Fibroblast of skin of back (primary cell): ENCODE measurements around the gene ABCA4.

ENCODE experiments used
- DNase-seq: peaks from one replicate; pipeline ENCODE4 v3.0.0-alpha.2; 2013

ABCA4 gene

DNA sequence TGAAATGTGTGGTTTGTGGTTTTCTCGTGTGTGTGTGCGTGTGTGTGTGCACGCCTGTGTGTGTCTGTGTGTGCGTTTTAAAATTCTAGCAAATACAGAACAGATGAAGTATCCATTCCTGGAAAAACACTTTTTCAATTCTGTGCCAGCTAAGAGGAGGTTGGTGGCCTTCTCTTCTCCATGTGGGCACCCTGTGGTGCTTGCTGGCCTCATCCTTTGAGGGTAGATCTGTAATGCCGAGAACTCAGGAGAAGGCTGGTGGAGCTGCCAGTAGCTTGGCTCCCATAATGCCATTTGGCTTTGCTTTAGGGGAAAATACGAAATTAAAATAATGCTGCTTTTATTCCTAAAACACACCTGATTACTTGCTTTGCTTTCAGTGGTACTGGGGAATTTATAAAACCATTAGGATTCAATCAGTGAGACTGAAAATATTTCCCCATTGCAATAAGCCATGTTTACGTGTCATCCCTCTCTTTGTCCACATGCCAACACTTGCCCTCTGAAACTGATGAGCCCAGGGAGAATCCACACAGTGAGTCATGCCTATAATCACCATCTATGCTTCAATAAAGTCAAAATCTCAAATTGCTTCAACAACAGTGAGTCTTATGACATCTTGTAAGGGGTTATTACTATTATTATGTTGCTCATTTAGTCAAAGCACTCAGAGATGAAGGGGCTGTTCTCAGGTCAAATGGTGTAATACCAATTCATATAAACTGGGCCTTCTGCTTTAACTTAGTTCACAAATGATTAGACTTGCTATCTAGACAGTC is 39.2 kb downstream of the ABCA4 start:
- peak; percentile 84 for DNase-seq

DNA sequence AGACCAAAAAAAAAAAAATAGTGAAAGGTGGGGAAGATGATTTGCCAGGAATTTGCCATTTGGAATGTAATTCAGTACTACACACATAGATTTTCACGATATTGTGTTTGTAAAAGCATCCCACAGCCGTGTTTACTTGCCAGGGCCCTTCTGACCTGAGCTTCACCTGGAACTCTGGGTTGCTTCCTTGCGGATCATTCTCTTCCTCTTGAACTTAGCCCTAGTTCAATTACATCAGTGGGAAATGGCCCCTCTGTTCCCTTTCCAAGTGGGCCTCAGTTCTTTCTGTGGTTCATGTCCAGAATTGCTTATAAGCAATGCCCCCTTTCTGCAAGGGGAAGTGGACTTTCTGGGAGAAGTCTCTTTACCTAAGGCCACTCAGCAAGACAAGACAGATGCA is 41.0 kb downstream of the ABCA4 start:
- no peak for DNase-seq

DNA sequence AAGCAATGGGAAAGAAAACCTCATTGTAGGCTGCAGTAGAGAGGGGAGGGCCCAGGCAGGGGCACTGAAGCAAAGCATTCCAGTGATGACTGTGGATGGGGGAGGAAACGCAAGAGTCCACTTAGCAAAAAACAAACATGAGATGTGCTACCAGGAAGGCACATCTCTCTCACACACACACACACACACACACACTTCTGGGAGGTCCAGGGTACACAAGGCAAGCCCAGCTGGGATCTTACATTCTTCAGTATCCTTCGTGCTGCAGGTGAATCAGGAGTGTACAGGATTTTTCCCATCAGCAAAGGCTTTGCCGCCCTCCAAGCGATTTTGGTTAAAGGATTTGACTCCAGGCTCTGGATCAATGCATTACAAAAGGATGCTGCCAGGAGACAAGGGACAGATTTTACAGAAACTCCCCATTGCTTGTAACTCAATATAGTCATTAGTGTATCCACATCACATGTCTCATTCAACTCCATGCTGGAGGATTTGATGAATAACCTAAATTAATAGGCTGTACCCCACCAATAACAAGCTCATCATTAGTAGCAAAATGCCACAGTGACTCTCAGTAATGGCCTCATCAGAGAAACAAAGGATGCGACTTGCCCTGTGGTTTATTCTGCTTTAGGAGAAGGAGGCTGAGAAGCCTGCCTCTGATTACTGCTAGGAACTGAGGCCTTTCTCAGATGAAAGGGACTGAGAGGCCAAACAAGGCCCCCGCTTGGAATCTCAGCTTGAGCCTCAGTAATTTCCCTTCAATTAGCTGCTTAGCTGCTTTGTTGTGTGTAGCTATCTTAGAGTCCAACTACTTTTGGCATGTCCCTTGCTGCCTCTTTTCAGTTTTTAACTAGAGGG is 41.6 kb downstream of the ABCA4 start:
- DNase-seq: no peak

DNA sequence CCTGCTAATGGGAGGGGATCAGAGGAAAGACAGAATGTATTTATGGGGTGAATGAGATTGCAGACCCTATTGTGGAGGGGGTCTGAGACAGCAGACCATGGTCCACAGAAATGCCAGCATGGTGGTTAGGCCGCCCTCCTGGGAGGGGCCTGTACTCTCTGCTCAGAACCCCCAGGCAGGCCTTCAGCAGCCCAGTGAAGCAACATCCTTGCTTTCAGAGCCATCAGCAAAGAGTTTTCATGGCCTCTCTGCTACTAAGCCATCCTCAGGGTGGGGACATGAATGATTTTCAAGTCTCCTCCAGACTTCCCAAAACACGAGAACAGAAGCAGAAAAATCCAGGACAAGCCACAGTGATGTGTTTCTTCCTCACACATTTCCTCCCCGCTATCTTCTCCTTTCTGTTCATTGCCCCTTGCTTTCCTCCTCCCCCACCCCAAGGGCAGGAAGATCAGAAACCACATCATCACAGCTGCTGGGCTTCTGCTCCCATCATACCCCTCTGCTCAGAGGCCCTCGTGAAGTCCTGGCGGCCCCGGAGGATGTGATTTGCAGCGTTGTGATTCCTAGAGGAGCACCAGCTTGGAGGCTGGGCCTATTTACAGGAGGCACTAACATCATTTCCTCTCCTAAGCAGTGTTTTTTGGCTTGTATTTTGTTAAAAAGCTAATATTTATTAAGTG is 48.0 kb downstream of the ABCA4 start:
- DNase-seq: no peak

GRCh38 chr1:94071976-94072375 is 49.0 kb downstream of the ABCA4 start:
- DNase-seq: no peak

DNA sequence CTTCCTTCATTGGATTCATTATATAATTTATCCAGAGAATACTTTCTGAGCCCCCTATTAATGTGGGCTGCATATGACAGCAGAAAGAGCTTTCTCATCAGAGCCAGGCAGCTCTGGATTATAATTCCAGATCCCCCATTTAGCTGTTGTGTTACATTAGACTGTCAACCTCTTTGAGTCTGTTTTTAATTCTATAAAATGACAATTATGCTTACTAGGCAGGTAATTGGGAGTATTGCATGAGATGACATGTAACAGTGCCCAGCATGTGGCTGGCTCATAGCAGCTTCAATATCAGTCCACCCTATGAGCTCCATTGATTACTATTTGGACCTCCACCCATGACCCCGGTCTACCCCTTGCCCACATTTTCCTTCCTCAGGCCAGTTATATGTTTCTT is 49.6 kb downstream of the ABCA4 start:
- DNase-seq: no peak

GRCh38 chr1:94070865-94071264 is 50.1 kb downstream of the ABCA4 start:
- DNase-seq: no peak

DNA sequence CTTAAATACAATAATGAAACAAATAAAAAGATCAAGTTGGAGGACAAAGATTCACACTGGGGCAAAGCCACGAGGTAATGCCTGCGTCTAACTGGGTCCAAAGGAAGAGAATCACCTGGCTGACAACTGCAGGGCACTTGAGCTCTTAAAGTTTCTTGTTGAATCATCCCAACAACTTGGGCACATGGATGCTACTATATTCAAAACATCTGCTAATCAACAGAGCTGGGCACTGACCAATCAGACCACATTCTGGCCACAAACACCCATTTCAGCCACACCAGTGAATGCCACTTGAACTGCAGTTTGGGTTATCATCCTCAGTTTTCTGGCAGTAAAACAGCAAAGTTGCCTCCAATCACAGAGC is 51.0 kb downstream of the ABCA4 start:
- DNase-seq: no peak

- no peak for DNase-seq
These were observed 51.7 kb downstream of the ABCA4 start for GRCh38 chr1:94068999-94069918.

GRCh38 chr1:94068096-94068998 is 52.6 kb downstream of the ABCA4 start:
- DNase-seq: peak; percentile 48

DNA sequence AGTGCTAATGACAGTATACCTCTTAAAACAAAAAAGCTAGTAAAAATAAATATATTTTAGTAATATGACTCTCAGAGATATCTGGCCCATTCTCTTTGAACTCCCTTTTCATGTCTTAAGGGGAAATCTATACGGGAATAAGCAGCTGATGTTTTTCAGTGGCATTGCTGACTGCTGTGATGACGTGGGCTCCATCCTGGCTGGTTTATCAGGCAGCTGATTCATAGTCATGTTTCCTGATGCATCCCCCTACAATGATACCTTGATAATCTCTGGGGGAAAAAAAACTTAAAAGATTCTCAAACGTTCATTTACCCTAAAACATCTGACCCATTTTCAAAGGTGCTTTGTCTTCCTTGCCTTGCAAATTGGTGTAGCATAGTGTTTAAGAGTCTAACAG is 53.8 kb downstream of the ABCA4 start:
- no peak for DNase-seq

DNA sequence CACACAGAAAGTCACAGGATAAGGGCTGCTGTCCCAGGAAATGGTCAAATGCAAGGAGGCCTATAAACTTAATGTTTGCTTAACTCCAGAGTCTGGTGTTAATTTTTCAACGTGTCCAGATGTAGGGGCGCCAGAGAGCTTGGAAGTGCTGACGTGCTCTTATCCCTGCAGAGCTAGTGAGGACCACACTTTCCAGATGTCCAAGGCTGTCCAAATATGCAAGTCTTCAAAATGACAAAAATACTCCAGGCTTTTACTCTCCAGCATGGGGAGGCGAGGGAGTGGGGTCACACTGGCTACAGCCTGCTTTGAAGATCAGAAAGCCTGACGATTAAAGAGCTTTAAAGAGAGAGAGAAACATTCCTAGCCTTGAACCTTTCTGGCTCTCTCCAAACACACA is 57.6 kb downstream of the ABCA4 start:
- peak; percentile 61 for DNase-seq

DNA sequence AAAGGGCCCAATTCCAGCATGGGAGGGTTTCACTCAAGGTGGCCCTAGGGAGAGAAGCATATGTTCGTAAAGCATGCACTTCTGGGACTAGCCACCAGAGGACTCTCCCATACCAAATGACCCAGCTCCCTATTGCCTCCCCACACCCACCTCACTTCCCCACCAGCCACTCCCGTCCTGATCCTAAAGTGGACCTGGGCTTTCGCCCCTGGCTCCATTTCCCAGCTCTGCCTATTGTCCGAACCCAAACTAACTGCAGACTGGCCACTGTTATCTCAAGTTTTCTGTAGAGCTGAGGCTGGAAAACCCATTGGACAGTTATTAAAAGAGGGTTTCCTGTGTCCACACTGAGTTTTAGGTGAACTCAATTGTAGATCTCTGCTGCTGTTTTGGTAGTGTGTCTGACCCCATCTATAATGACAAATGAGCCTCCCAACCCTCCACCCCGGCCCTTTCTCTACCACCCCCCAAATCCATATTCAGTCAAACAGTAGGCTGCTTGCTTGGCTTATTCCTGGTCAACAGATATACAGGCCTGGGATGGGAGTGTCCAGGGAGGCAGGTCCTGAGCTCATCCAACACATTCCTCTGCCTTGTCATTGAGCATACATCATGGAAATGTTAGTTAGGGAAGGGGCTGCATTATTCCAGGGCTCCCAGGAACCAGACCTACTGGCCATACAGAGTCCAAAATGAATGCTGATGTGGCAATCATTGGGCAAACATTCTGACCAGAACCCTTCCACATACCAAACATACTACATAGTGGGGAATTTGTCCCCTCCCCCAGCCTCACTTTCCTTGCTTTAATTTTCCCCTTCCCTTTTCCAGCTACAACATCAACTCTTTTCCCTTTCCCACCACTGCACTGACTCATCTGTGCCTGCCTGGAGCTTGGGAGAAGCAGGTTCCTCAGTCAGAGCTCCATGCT is 59.2 kb downstream of the ABCA4 start:
- DNase-seq: peak; percentile 81

DNA sequence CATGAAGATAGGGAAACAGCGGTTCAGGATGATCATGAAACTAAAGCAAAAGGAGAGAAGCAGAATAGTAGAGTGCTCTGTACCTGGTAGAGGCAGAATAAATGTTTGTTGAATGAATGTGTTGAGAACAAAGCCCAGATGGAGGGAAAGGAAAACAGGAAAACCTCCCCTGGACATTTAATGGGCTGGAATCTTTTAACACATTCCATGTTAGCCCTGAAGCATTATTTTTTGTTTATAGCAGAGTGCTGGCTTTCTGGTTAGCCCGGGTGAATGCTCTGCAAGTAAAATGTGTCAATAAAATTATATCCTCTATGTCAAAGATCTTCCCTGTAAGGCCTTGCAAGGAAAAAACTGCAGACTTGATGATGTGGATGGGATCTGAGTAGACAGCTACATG is 60.2 kb downstream of the ABCA4 start:
- DNase-seq: no peak

DNA sequence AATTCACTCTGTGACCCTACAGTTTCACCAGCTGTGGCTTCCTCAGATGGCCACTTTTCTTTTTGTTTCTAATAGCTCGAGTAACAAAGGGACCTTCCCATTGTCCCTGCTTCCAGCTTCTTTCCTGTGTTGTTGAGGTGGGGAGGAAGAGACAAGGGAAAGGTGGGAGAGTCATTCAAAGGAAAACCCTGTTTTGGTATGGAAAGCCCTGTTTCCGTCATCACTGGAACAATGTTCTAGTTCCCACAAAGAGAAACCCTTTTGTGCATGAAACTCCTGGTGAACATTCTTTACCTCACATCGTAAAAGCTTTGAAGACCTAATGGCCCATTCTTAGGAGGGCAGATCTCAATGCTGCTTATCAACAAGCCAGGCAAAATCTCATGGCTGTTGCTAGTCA is 62.2 kb downstream of the ABCA4 start:
- no peak for DNase-seq

DNA sequence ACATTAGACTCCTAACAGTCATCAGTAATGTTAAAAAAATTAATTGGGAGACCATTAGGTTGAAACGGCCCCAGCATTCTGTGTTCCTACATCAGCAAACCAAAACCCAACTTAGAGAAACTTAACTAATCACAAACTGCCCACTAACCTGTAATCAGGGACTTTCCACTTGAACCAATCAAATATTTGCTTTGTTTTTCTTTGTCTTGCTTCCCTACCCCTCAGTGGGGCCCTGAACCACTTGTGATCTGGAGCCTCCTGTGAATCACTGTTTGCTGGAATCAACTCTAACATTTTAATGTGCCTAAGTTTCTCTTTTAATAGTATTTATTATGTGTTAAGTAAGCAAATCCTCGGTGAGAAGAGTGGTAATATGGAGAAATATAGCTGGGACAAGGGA is 64.0 kb downstream of the ABCA4 start:
- no peak for DNase-seq

DNA sequence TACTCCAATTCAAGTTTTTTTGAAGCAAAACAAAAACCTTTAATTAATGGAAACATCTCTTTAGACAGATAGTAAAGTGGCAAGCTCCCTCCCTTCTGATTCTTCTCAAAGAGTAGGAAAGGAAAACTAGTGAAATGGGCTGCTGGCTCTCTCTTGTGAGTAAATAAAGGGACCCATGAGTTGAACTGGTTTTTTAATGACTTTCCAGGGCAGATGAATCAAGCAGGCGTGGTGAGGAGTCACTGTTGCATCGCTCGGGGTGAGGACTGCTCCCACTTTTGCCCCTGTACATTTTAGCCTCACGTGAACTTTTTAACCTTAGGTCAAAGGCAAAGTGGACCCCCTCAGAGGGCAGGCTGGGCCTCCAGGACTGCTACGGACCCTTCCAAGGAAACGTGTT is 64.8 kb downstream of the ABCA4 start:
- DNase-seq: no peak

DNA sequence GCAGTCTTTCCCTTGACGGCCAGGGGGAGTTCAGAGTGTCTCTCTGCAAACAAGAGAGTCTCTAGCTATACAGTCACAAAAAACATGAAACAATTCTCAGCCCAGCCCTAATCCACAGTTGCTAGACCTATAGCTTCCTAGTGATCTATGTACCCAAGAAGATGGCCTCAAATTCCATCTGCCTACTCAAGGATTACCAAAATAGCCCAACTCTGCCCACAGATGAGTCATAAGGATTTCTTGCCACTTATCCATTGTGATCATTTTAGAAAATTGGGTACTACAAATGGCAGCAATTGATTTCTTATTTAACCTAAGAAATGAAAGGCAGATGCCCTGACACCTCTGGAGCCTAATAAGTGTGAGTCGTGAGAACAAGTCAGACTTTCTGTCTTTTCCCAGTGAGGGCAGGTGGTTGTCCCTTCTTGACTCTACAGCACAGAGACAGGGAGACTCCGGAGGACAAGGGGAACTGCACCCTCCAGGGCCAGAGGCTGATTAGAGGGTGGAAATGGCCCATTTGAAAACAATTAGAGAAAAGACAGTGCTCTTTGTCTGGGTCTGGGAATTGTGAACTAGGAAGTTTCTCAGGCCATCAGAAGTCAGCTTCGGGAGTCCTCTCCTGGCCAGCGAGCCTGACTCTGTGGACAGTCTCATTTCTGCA is 65.4 kb downstream of the ABCA4 start:
- peak; percentile 74 for DNase-seq

- DNase-seq: no peak
These were observed 70.3 kb downstream of the ABCA4 start for GRCh38 chr1:94050675-94051074.

DNA sequence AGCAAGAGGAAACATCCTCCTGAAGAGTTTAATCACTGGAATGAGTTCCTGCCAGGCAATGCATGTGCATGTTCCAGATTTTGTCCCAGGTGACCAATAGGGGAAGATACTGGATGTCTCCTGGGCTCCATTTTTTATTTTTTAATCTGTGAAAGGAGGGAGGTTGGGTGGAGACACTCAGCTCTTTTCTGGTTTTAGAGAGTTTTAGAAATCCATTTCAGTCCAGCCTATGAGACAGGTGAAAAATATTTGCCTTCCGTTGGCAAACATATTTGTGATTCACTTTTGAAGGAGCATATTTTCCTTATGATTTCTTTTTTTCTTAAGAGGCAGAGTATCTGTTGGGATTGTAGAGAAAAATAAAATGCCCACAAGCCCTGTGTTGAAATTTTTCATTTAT is 70.7 kb downstream of the ABCA4 start:
- peak; percentile 67 for DNase-seq
